ENCODE measurements around the gene AMFR. TPM values are rescaled to one million over a fixed set of nuclear protein-coding genes. Genes with fewer than 3 reads are reported as not detected.

The AMFR gene
- total and polyA plus RNA-seq, 10 of the 15 experiments (the other 5 are each of a cell fraction or from before 2014, with no cell fraction given), result 8.2 to 67.6 (median 28.1) TPM

DNA sequence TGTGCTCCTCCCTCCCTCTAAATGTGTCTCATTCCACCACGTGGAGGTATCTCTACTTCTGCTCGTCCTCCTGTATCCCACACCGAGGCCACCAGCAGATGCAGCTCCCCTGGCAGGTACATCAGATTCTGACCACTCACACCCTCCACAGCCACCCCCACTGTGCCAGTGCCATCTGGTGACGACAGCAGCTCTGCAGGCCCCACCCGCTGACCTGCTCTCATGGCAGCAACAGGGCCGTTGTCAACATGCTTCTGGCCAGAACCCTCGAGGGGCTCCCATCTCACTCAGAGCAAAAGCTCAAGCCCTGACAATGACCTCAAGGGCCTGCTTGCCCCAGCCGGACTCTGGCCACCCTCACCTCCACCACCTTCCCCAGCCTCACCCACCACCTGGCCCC, 93.4 kb downstream of the AMFR start:
- Histone ChIP-seq H3K4me2 (ENCODE audit: control insufficient read depth, insufficient read depth) (no peak overlapping the region), H3K4me1 (ENCODE audit: control insufficient read depth, insufficient read depth, low read length) (no peaks in the 10 kb centered on the region), H2AFZ (ENCODE audit: control insufficient read depth, low read depth, low read length) (no peak overlapping the region), H3K27me3 (replicated peaks in 1 of 2; ENCODE audit: control insufficient read depth in 2 of 2, insufficient read depth in 2 of 2, low read length in 1 of 2) (no peaks in the 10 kb centered on the region; a peak in 1 of 4 replicates), H3K9me3 (replicated peaks; ENCODE audit: control insufficient read depth, insufficient read depth, low read length) (no peaks in the 10 kb centered on the region), H3K27ac (ENCODE audit: control insufficient read depth, insufficient read depth) (no peak overlapping the region), H3K36me3 (ENCODE audit: control insufficient read depth in 2 of 2, insufficient read depth in 2 of 2, low read length in 1 of 2) (no peaks in the 10 kb centered on the region), H3K79me2 (ENCODE audit: control insufficient read depth, insufficient read depth, low read length) (no peaks in the 10 kb centered on the region), H3K4me3 (no peak overlapping the region), H4K20me1 (ENCODE audit: control insufficient read depth, insufficient read depth) (no peaks in the 10 kb centered on the region), H3K9ac (ENCODE audit: control insufficient read depth, insufficient read depth, low read length) (no peak overlapping the region)
- SMC1A ChIA-PET (ENCODE audit: uncharacterized antibody, unreplicated experiment), result interaction anchor here (1.1 to 1.8 kb wide), 2 partner anchors 13 to 24 kb away, joined by 3 to 7 read pairs; no protein-coding TSS in a partner anchor
- POLR2A ChIA-PET, result no interaction called here
- in situ Hi-C loops (cut with MboI) (no loop called here), intact Hi-C loops (cut with micrococcal nuclease; ENCODE audit: unreplicated experiment) (no loop called here)
- BruUV-seq (replicated peaks), result no TSS peak
- no peak for FAIRE-seq
- no peak for ATAC-seq
- DNase-seq (ENCODE audit: low read depth, low spot score), result no peak
- RAD21 ChIA-PET (ENCODE audit: unreplicated experiment), result interaction anchor here (1.5 kb wide), 1 partner anchor 24 kb away, joined by 4 read pairs; no protein-coding TSS in a partner anchor
- TF ChIP-seq MLLT1 (IDR thresholded peaks at IDR 0.05) (no peak), JUNB (IDR thresholded peaks at IDR 0.05) (no peak), PKNOX1 (IDR thresholded peaks at IDR 0.05) (no peak), IRF3 (IDR thresholded peaks at IDR 0.05) (no peak), RAD21 (IDR thresholded peaks at IDR 0.05; ENCODE audit: insufficient read depth, low read depth, low read length) (no peak), STAT3 (IDR thresholded peaks at IDR 0.05; ENCODE audit: low read depth, low read length) (no peak), MYC (IDR thresholded peaks at IDR 0.05; ENCODE audit: insufficient read depth, insufficient read length, insufficient replicate concordance, low read length, severe bottlenecking) (no peak), JUND (IDR thresholded peaks at IDR 0.05; ENCODE audit: low read depth, low read length) (no peak), NKRF (conservative IDR thresholded peaks at IDR 0.05) (no peak)
- WGBS (ENCODE audit: insufficient coverage, insufficient replicate concordance, low lambda C conversion rate, missing lambda C conversion rate), result 39% methylated on average over 8 of the region's 8 CpGs
- CTCF ChIA-PET, result interaction anchor here (3.6 kb wide), 1 partner anchor 25 kb away, joined by 18 read pairs; no protein-coding TSS in a partner anchor

All from GM12878 (cell line).